GM12878 (cell line): ENCODE results near the gene NFS1. TPM values are rescaled to one million over a fixed set of nuclear protein-coding genes. Genes with fewer than 3 reads are reported as not detected.
A peak's percentile ranks its signal among the peaks of the same experiment; 100 is the strongest.

Experiments used
- ATAC-seq: fragments of 200-7000 bp; cut with Tn5 transposase; 3 replicates; pipeline ENCODE4 v1.9.1; 2020; ENCODE audit warnings: mild to moderate bottlenecking, moderate library complexity
- BruUV-seq: library from RNA; stranded (reverse); fragments of 400-500 nt; replicated peaks from 2 replicates; lab custom pipeline; 2021; lab: Mats Ljungman, UMichigan
- CTCF ChIA-PET: fragments of 300-600 bp; sonication (Branson Sonifier 250); formaldehyde crosslinking; extraction: SDS; loops from one replicate; lab custom pipeline; 2021; ENCODE audit warnings: inconsistent platforms; lab: Yijun Ruan, JAX
- POLR2A ChIA-PET: fragments of 350-600 bp; formaldehyde crosslinking; extraction: SDS; loops from one replicate; lab custom pipeline; 2021; ENCODE audit warnings: inconsistent platforms; lab: Charles Lee
- RAD21 ChIA-PET: fragments of 300-600 bp; sonication (Branson Sonifier 250); formaldehyde crosslinking; loops from one replicate; lab custom pipeline; 2023; ENCODE audit warnings: antibody characterized with exemption; ENCODE audit not compliant: unreplicated experiment; lab: Charles Lee
- SMC1A ChIA-PET: fragments of 300-600 bp; sonication (Branson Sonifier 250); formaldehyde crosslinking; loops from one replicate; lab custom pipeline; 2023; ENCODE audit not compliant: unreplicated experiment, uncharacterized antibody; lab: Charles Lee
- DNase-seq: peaks from one replicate; pipeline ENCODE4 v3.0.0-alpha.2; 2011; ENCODE audit warnings: low read depth, low spot score
- FAIRE-seq: peaks from 3 replicates; lab custom pipeline; 2011; peaks lifted over from hg19 to GRCh38; lab: Jason Lieb, UNC
- H2AFZ ChIP-seq: 2 replicates; pipeline ENCODE4 v1.6.0; 2011; ENCODE audit warnings: low read depth, low read length, control low read depth; ENCODE audit not compliant: control insufficient read depth
- H3K27ac ChIP-seq: 2 replicates; pipeline ENCODE4 v1.5.1; 2011; ENCODE audit warnings: control low read depth; ENCODE audit not compliant: control insufficient read depth, insufficient read depth
- H3K27me3 ChIP-seq, 2 experiments: replicated peaks in 1 of 2; 2 replicates each; pipeline versions ENCODE4 v1.6.0 to v1.6.1; 2011; ENCODE audit warnings: low read length in 1 of 2; ENCODE audit not compliant: control insufficient read depth in 2 of 2, insufficient read depth in 2 of 2
- H3K36me3 ChIP-seq, 2 experiments: 2 replicates each; pipeline ENCODE4 v1.5.1; 2011; ENCODE audit warnings: low read length in 1 of 2; ENCODE audit not compliant: control insufficient read depth in 2 of 2, insufficient read depth in 2 of 2
- H3K4me1 ChIP-seq: 2 replicates; pipeline ENCODE4 v1.6.1; 2011; ENCODE audit warnings: mild to moderate bottlenecking, low read length, moderate library complexity, mixed read lengths; ENCODE audit not compliant: control insufficient read depth, insufficient read depth
- H3K4me2 ChIP-seq: 2 replicates; pipeline ENCODE4 v1.6.0; 2011; ENCODE audit warnings: control low read depth; ENCODE audit not compliant: control insufficient read depth, insufficient read depth
- H3K4me3 ChIP-seq: fragments of 200-600 bp; sonication (generic); 2 replicates; pipeline ENCODE4 v1.5.1; 2016
- H3K79me2 ChIP-seq: 2 replicates; pipeline ENCODE4 v1.6.0; 2011; ENCODE audit warnings: low read length; ENCODE audit not compliant: control insufficient read depth, insufficient read depth
- H3K9ac ChIP-seq: 2 replicates; pipeline ENCODE4 v1.8.0; 2011; ENCODE audit warnings: low read length, control low read depth, mixed read lengths; ENCODE audit not compliant: control insufficient read depth, insufficient read depth
- H3K9me3 ChIP-seq: replicated peaks from 3 replicates; pipeline ENCODE4 v1.5.1; 2011; ENCODE audit warnings: mild to moderate bottlenecking, low read length; ENCODE audit not compliant: control insufficient read depth, insufficient read depth
- H4K20me1 ChIP-seq: 2 replicates; pipeline ENCODE4 v1.6.0; 2011; ENCODE audit not compliant: control insufficient read depth, insufficient read depth
- BCL11A ChIP-seq: IDR thresholded peaks from 2 replicates; pipeline ENCODE4 v1.6.1; 2011; ENCODE audit warnings: low read depth, low read length
- BCL3 ChIP-seq: IDR thresholded peaks from 2 replicates; pipeline ENCODE4 v1.6.1; 2011; ENCODE audit warnings: borderline replicate concordance, low read depth, mild to moderate bottlenecking, moderate library complexity, low read length; ENCODE audit not compliant: insufficient read depth, poor library complexity, severe bottlenecking
- E2F8 ChIP-seq: fragments of 450-650 bp; IDR thresholded peaks from 2 replicates; pipeline ENCODE4 v1.6.1; 2018; ENCODE audit warnings: mild to moderate bottlenecking, low read depth, moderate library complexity; ENCODE audit not compliant: partially characterized antibody
- EED ChIP-seq: sonication (generic); IDR thresholded peaks from 2 replicates; pipeline ENCODE4 v1.6.1; 2016; ENCODE audit warnings: antibody characterized with exemption, low read depth
- EGR1 ChIP-seq, 2 experiments: IDR thresholded peaks; 1 replicate in 1 of 2; 2 replicates in 1 of 2; pipeline ENCODE4 v1.6.1; 2011 to 2012; ENCODE audit warnings: low read depth in 2 of 2, low read length in 2 of 2, borderline replicate concordance in 1 of 2, mild to moderate bottlenecking in 1 of 2, moderate library complexity in 1 of 2
- ESRRA ChIP-seq: IDR thresholded peaks from 2 replicates; pipeline ENCODE4 v1.6.1; 2012; ENCODE audit warnings: mild to moderate bottlenecking, low read length, improper control_type of control experiment
- FOXM1 ChIP-seq: IDR thresholded peaks from 2 replicates; pipeline ENCODE4 v1.6.1; 2012; ENCODE audit warnings: low read depth, mild to moderate bottlenecking, inconsistent platforms, low read length, moderate library complexity
- IKZF1 ChIP-seq: fragments of 450-650 bp; conservative IDR thresholded peaks from 2 replicates; pipeline ENCODE4 v1.6.1; 2017; ENCODE audit warnings: antibody characterized with exemption, mild to moderate bottlenecking
- KAT2A ChIP-seq: conservative IDR thresholded peaks from 2 replicates; pipeline ENCODE4 v1.6.1; 2011; ENCODE audit warnings: low read depth, low read length; ENCODE audit not compliant: control insufficient read depth
- NFIC ChIP-seq: IDR thresholded peaks from 2 replicates; pipeline ENCODE4 v1.6.1; 2012; ENCODE audit warnings: low read depth, mild to moderate bottlenecking, inconsistent platforms, low read length, moderate library complexity
- PAX5 ChIP-seq: IDR thresholded peaks from 2 replicates; pipeline ENCODE4 v1.6.1; 2011; ENCODE audit warnings: low read depth, low read length, borderline replicate concordance
- PML ChIP-seq: IDR thresholded peaks from 2 replicates; pipeline ENCODE4 v1.6.1; 2012; ENCODE audit warnings: low read length, inconsistent platforms
- RB1 ChIP-seq: fragments of 450-650 bp; formaldehyde crosslinking; IDR thresholded peaks from 2 replicates; pipeline ENCODE4 v1.6.1; 2017; ENCODE audit warnings: mild to moderate bottlenecking, borderline replicate concordance
- STAT1 ChIP-seq: fragments of 450-650 bp; conservative IDR thresholded peaks from 2 replicates; pipeline ENCODE4 v1.6.1; 2014; ENCODE audit warnings: antibody characterized with exemption, mild to moderate bottlenecking
- WGBS: methylation state at CpG from one replicate; pipeline ENCODE4 v1.1.6; 2016; ENCODE audit warnings: low lambda C conversion rate; ENCODE audit not compliant: insufficient replicate concordance, insufficient coverage; ENCODE audit errors: missing lambda C conversion rate; 5-methylcytosine and 5-hydroxymethylcytosine counted together
- in situ Hi-C: fragments of 300-500 bp; cut with MboI; formaldehyde crosslinking; loops from 9 replicates; pipeline ENCODE4 v1.14.3; 2018; ENCODE audit warnings: mixed read lengths
- intact Hi-C: fragments of 100-400 bp; cut with micrococcal nuclease; formaldehyde crosslinking; loops from one replicate; pipeline ENCODE4 v1.14.2; 2022; ENCODE audit not compliant: unreplicated experiment
- polyA plus RNA-seq, 11 experiments: library from polyadenylated mRNA; depleted of rRNA in 4 of 11; unstranded in 6 of 11; stranded (reverse) in 5 of 11; fragments of >200 nt; fragmentation: Nextera tagmentation in 4 of 11; fragmentation: Illumina TruSeq in 1 of 11; extraction: Ambion mirVana in 4 of 11; extraction: Trizol in 1 of 11; gene quantifications; 1 replicate in 1 of 11; 2 replicates in 10 of 11; pipeline versions ENCODE4 v1.2.1 to v1.2.3, GENCODE V29; 2011 to 2016; ENCODE audit warnings: inconsistent platforms in 2 of 11, missing spikeins in 2 of 11, low read depth in 1 of 11
- total RNA-seq, 4 experiments: library from RNA; depleted of rRNA in 3 of 4; stranded (reverse); fragments of >200 nt in 3 of 4; fragmentation: Illumina TruSeq in 1 of 4; extraction: Trizol in 1 of 4; gene quantifications; 2 replicates each; pipeline versions ENCODE4 v1.2.1 to v1.2.3, GENCODE V29; 2013 to 2021
- TF ChIP-seq, protein P1 (sequence below): fragments of 450-650 bp; IDR thresholded peaks from 2 replicates; pipeline ENCODE4 v1.6.1; 2016; ENCODE audit warnings: mild to moderate bottlenecking

Gene NFS1
- total and polyA plus RNA-seq, 10 of the 15 experiments (the other 5 are each of a cell fraction or from before 2014, with no cell fraction given): 9.2 to 74.1 (median 38.6) TPM

DNA sequence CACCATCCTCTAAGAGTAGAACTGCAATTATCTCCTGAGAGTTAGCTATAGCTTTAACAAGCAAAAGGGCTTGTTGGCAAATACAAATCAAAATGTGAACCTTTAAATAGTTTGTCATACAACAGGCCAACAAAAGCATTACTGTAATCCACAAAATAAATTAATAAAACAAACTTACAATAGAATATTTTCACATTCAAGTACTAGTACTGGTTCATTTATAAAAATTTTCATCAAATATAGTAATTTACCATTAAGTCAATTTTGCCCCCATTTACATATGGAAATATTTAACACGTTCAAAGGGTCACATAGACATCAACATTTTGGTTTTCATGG, 33.5 kb upstream of the NFS1 start (continued):
- no peak for TF ChIP-seq RB1
- no peak for TF ChIP-seq IKZF1
- TF ChIP-seq PAX5: no peak
- TF ChIP-seq ESRRA: no peak
- TF ChIP-seq, all 136 proteins: peak for 0

GRCh38 chr20:35731862-35732643, 32.9 kb upstream of the NFS1 start:
- Histone ChIP-seq H3K79me2 (peaks cover 85% of the 10 kb centered on the region), H3K9ac (no peak overlapping the region), H3K4me2 (no peak overlapping the region), H4K20me1 (peaks cover 17% of the 10 kb centered on the region), H3K9me3 (no peaks in the 10 kb centered on the region), H3K27me3 (no peaks in the 10 kb centered on the region), H3K27ac (no peak overlapping the region), H3K4me3 (0 out of 2 replicates have a peak overlapping the region, but pooled peaks have one; percentile 3), H3K36me3 (peaks cover 8 to 41% of the 10 kb centered on the region in 2 experiments), H3K4me1 (no peaks in the 10 kb centered on the region), H2AFZ (no peak overlapping the region)
- intact Hi-C loops: loop anchor here (10.0 kb wide), 1 partner anchor 153 kb away; no protein-coding TSS in a partner anchor
- SMC1A ChIA-PET: interaction anchor here (0.8 kb wide), 1 partner anchor 11 kb away, joined by 3 read pairs; no protein-coding TSS in a partner anchor
- in situ Hi-C loops: no loop called here
- WGBS: 98% methylated on average over 24 of the region's 24 CpGs
- no TSS peak for BruUV-seq
- POLR2A ChIA-PET: interaction anchor here (0.8 to 1.0 kb wide), 2 partner anchors 10 to 12 kb away, joined by 3 to 4 read pairs; no protein-coding TSS in a partner anchor
- FAIRE-seq (no peak), DNase-seq (no peak), ATAC-seq (no peak)
- RAD21 ChIA-PET: no interaction called here
- TF ChIP-seq PML: 0 out of 2 replicates have a peak, but pooled peaks have one; percentile 17
- TF ChIP-seq NFIC: no peak
- TF ChIP-seq E2F8: no peak
- no peak for TF ChIP-seq ESRRA
- TF ChIP-seq KAT2A: no peak
- no peak for TF ChIP-seq RB1
- no peak for TF ChIP-seq EED
- TF ChIP-seq BCL3: no peak
- TF ChIP-seq STAT1: no peak
- no peak for TF ChIP-seq FOXM1
- TF ChIP-seq EGR1 (IDR thresholded peaks at IDR 0.05; ENCODE audit: borderline replicate concordance in 1 of 2, low read depth in 2 of 2, low read length in 2 of 2): no peak
- TF ChIP-seq, protein P1, sequence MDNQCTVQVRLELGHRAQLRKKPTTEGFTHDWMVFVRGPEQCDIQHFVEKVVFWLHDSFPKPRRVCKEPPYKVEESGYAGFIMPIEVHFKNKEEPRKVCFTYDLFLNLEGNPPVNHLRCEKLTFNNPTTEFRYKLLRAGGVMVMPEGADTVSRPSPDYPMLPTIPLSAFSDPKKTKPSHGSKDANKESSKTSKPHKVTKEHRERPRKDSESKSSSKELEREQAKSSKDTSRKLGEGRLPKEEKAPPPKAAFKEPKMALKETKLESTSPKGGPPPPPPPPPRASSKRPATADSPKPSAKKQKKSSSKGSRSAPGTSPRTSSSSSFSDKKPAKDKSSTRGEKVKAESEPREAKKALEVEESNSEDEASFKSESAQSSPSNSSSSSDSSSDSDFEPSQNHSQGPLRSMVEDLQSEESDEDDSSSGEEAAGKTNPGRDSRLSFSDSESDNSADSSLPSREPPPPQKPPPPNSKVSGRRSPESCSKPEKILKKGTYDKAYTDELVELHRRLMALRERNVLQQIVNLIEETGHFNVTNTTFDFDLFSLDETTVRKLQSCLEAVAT: peak; percentile 89
- no peak for TF ChIP-seq BCL11A
- CTCF ChIA-PET: no interaction called here
